Esophagus squamous epithelium (tissue), 5 donors: ENCODE results near the gene CHST6. TPM values are rescaled to one million over a fixed set of nuclear protein-coding genes. Genes with fewer than 3 reads are reported as not detected.
"Not testable (repeated sequence)": the region's sequence is repeated elsewhere in the genome, so short reads cannot be mapped to it uniquely, and the experiment has no call there.

Experiments used
- DNase-seq: peaks from one replicate; lab custom pipeline; 2025; lab: John Stamatoyannopoulos, UW
- H3K27ac ChIP-seq, 4 donors: fragments of 200-600 bp; sonication (generic); one replicate each; pipeline ENCODE4 v1.5.1; 2016 to 2019; ENCODE audit warnings: mild to moderate bottlenecking in 1 of 4
- H3K27me3 ChIP-seq, 4 donors: fragments of 200-600 bp; sonication (generic); 1 replicate in 3 of 4; 2 replicates in 1 of 4; pipeline versions ENCODE4 v1.5.1 to v1.6.0; 2017 to 2021; ENCODE audit warnings: antibody characterized with exemption in 1 of 4
- H3K36me3 ChIP-seq, 3 donors: fragments of 200-600 bp; sonication (generic); one replicate each; pipeline ENCODE4 v1.5.1; 2016 to 2019
- H3K4me1 ChIP-seq, 3 donors: fragments of 200-600 bp; sonication (generic); one replicate each; pipeline ENCODE4 v1.5.1; 2017 to 2019
- H3K4me3 ChIP-seq, 4 donors: fragments of 200-600 bp; sonication (generic); 1 replicate in 3 of 4; 2 replicates in 1 of 4; pipeline ENCODE4 v1.5.1; 2016 to 2019; ENCODE audit warnings: mild to moderate bottlenecking in 2 of 4, moderate library complexity in 1 of 4
- H3K9me3 ChIP-seq, 3 donors: fragments of 200-600 bp; sonication (generic); one replicate each; pipeline ENCODE4 v1.5.1; 2016 to 2019
- POLR2A ChIP-seq, 4 donors: fragments of 450-650 bp; IDR thresholded peaks; one replicate each; pipeline ENCODE4 v1.6.1; 2017; ENCODE audit warnings: antibody characterized with exemption in 4 of 4, mild to moderate bottlenecking in 4 of 4, moderate library complexity in 3 of 4
- WGBS, 2 donors: methylation state at CpG; one replicate each; pipeline ENCODE4 v1.1.5; 2018; 5-methylcytosine and 5-hydroxymethylcytosine counted together
- intact Hi-C: fragments of 100-400 bp; cut with DNase I; formaldehyde crosslinking; loops from one replicate; pipeline ENCODE4 v1.15.0; 2022
- total RNA-seq, 4 donors: library from RNA; depleted of rRNA; stranded (reverse); fragments of >200 nt; gene quantifications; one replicate each; pipeline ENCODE4 v1.1.0, GENCODE V29; 2016
- TF ChIP-seq, protein P1 (sequence below), 6 experiments: fragments of 450-650 bp in 4 of 6; fragments of 200-600 bp in 2 of 6; sonication (generic) in 2 of 6; IDR thresholded peaks; one replicate each; pipeline ENCODE4 v1.5.1; 2016 to 2019; ENCODE audit warnings: antibody characterized with exemption in 6 of 6, mild to moderate bottlenecking in 4 of 6, moderate library complexity in 4 of 6
- donor health status: DM: yes; HTN: yes; CAD: no.

CHST6 gene
- total RNA-seq, 4 donors from 2014 or later, result 0.97 to 6.9 (median 4.2) TPM

DNA sequence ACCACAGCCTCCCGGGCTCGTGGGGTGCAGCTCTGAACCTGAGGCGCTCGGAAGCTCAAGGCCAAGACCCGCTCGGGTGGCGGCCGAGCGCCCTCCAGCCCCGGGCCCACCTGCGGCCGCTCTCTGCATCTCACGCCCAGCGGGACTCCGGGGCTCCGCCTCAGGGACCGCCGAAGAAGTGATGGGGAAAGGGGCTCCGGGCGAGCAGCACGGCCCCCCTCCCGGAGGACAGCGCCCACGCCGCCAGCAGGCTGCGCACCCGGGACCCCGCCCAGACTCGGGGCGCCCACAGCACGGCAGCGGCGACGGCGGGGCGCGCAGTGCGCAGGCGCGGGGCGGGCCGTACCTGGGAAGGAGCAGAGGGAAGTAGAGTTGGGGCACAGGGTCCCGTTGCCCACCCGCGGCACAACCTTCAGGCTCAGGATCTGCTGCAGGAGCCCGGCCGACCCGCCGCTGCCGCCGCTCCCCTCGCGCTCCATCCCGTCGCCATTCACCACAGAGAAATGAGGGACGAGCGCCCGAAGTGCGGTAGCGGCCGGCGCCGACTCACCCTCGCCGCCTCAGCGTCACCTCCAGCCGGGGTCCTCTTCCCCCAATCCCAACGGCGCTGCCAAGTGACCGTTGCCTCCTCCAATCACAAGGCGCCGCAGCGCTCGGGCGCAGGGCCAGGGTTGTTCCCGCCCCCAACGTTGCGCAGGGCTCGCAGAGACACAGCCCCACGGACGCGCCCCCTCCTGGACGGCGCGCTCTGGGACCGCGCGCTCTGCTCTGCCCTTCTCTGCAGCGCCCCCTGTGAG is 30.9 kb downstream of the CHST6 start, which contains the start of gene TMEM170A:
TSS of gene TMEM170A (minus strand) at position 568 of the 797 bp plus-strand sequence. CDS start at position 479, 89 bp downstream.
- no peaks in the 10 kb centered on the region for H3K9me3 ChIP-seq
- peak in 3 of 4 donors; percentile 87 to 97 (median 91) for TF ChIP-seq POLR2A (IDR thresholded peaks at IDR 0.05)
- TF ChIP-seq, protein P1, sequence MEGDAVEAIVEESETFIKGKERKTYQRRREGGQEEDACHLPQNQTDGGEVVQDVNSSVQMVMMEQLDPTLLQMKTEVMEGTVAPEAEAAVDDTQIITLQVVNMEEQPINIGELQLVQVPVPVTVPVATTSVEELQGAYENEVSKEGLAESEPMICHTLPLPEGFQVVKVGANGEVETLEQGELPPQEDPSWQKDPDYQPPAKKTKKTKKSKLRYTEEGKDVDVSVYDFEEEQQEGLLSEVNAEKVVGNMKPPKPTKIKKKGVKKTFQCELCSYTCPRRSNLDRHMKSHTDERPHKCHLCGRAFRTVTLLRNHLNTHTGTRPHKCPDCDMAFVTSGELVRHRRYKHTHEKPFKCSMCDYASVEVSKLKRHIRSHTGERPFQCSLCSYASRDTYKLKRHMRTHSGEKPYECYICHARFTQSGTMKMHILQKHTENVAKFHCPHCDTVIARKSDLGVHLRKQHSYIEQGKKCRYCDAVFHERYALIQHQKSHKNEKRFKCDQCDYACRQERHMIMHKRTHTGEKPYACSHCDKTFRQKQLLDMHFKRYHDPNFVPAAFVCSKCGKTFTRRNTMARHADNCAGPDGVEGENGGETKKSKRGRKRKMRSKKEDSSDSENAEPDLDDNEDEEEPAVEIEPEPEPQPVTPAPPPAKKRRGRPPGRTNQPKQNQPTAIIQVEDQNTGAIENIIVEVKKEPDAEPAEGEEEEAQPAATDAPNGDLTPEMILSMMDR (IDR thresholded peaks at IDR 0.05), result peak; percentile 100
- H3K4me1 ChIP-seq, result peaks cover 0 to 39% (median 11%) of the 10 kb centered on the region in 3 donors
- no peaks in the 10 kb centered on the region for H3K27me3 ChIP-seq
- peak within 1 kb of the TSS; percentile 93 to 98 (median 96) for H3K27ac ChIP-seq
- WGBS, 2 donors, result 0% methylated on average over 4 to 12 of the region's 89 CpGs
- peak; percentile 88 for DNase-seq
- H3K4me3 ChIP-seq, result peak within 1 kb of the TSS; percentile 55 to 88 (median 74)
- intact Hi-C loops, result no loop called here
- H3K36me3 ChIP-seq, result no peaks in the 10 kb centered on the region

DNA sequence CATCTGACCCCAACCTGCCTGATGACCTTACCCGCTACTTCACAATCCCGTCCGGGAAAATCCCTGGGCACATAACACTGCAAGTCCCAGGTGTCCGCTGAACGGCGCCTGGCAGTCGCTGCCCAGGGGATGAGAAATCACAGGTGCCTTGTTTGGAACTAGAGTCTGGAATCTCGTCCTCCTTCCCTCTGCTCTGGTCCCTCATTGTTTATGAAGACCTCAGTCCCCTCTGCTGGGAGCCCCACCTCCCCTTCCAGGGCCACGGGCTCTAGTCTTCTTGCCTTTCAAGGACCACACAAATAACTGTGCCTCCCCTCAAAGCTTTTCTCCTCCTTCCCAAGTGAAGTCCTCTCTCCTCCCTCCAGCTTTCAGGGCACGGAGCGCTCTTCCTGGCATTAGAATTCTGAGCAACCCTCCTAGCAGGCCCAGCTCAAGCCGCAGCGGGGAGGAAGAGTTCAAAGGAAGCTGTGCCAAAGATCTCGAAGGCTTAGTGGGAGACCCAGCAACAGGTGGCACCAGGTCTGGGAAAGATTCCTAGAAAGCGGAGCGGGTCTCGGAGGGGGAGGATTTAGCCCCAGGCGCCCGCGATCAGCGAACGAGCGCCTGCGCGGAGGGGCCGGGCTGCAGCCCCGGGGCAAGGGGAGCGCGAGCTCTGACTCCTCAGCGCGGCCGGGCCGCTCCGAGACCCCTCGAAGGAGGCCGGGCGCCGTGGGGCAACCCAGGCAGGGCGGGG is 31.7 kb downstream of the CHST6 start:
- H3K36me3 ChIP-seq, intact Hi-C loops, H3K9me3 ChIP-seq, DNase-seq, H3K27me3 ChIP-seq: not testable (repeated sequence)
- peaks cover 0 to 39% (median 11%) of the 10 kb centered on the region in 3 donors for H3K4me1 ChIP-seq
- H3K27ac ChIP-seq, result peak overlapping the region; percentile 93 to 98 (median 96)
- H3K4me3 ChIP-seq, result peak overlapping the region; percentile 55 to 88 (median 74)
- WGBS, 2 donors, result 0 to 5% methylated on average over 11 to 15 of the region's 39 CpGs

DNA sequence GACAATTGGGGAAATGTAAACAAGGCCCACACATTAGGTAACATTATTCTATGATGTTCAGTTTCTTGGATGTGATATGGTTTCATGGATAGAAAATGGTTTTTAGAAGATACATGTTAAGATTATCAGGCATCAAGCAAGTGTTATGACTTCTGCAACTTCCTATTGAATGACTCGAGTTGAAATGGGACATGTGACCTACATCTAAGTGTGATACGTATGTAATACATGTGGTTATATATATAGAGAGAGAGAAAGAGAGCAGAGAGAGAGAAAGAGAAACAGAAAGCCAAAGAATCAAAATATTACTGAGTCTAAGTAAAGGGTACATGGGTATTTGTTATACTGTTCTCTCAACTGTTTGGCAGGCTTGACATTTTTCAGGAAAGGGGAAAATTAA is 32.4 kb downstream of the CHST6 start:
- Histone ChIP-seq H3K27ac (no peak overlapping the region), H3K27me3 (no peaks in the 10 kb centered on the region), H3K4me3 (peak overlapping the region in 1 of 4 donors; percentile 76), H3K9me3 (no peaks in the 10 kb centered on the region), H3K36me3 (peaks cover 0 to 4% (median 0%) of the 10 kb centered on the region in 3 donors), H3K4me1 (peaks cover 0 to 39% (median 11%) of the 10 kb centered on the region in 3 donors)
- intact Hi-C loops, result no loop called here
- WGBS, 2 donors, result 7 to 9% methylated on average over 2 of the region's 2 CpGs
- no peak for TF ChIP-seq POLR2A (IDR thresholded peaks at IDR 0.05)
- TF ChIP-seq, protein P1 (IDR thresholded peaks at IDR 0.05), result no peak
- no peak for DNase-seq

DNA sequence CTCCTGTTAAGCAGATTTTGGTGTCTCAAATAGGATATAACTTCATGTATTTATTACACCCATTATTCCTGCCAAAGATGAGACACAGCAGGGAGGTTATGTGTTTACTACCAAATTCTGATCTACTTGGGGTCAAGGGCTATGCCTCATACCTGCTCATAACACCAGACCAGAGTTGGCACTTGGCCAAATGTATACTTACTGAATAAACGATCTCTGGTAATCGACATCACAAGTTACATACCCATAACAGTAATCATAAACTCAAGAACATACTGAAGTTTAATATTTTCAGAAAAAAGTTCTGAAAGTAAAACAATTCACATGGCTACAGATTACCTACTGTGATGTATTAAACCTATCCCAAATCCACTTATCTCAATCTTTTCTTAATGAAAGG is 33.7 kb downstream of the CHST6 start:
- WGBS, 2 donors, result 72 to 74% methylated on average over 2 of the region's 2 CpGs
- TF ChIP-seq, protein P1 (IDR thresholded peaks at IDR 0.05), result no peak
- no peak for TF ChIP-seq POLR2A (IDR thresholded peaks at IDR 0.05)
- no peak overlapping the region for H3K27ac ChIP-seq
- no peak overlapping the region for H3K4me3 ChIP-seq
- peaks cover 0 to 4% (median 0%) of the 10 kb centered on the region in 3 donors for H3K36me3 ChIP-seq
- H3K4me1 ChIP-seq, result peaks cover 0 to 39% (median 11%) of the 10 kb centered on the region in 3 donors
- intact Hi-C loops, result no loop called here
- H3K27me3 ChIP-seq, result no peaks in the 10 kb centered on the region
- H3K9me3 ChIP-seq, result no peaks in the 10 kb centered on the region
- no peak for DNase-seq

DNA sequence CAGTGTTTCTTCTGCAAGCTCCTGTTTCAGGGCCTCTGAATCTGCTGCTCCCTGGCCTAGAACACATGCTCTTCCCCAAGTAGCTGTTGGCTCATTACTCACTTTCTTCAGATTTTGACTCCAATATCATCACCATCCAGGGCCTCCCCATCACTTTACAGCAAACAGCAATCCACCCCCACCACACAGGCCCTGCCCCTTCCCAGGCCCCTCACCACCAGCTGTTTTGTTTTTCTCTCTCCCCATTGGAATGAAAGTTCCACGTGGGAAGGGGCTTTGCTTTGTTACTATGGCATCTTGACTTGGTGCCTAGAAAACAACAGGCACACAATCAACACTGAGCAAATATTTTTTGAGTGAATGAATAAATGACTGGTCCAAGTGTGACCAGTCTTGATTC is 34.8 kb downstream of the CHST6 start:
- intact Hi-C loops, result no loop called here
- Histone ChIP-seq H3K4me3 (no peak overlapping the region), H3K36me3 (peaks cover 0 to 4% (median 0%) of the 10 kb centered on the region in 3 donors), H3K9me3 (no peaks in the 10 kb centered on the region), H3K27me3 (no peaks in the 10 kb centered on the region), H3K27ac (no peak overlapping the region), H3K4me1 (peaks cover 0 to 47% (median 11%) of the 10 kb centered on the region in 3 donors)
- TF ChIP-seq, protein P1 (IDR thresholded peaks at IDR 0.05), result no peak
- no peak for TF ChIP-seq POLR2A (IDR thresholded peaks at IDR 0.05)
- no peak for DNase-seq
- 11 to 56% methylated on average over 1 of the region's 1 CpG for WGBS, 2 donors
